Measurements from ENCODE around the gene MBTPS2.

The MBTPS2 gene

DNA sequence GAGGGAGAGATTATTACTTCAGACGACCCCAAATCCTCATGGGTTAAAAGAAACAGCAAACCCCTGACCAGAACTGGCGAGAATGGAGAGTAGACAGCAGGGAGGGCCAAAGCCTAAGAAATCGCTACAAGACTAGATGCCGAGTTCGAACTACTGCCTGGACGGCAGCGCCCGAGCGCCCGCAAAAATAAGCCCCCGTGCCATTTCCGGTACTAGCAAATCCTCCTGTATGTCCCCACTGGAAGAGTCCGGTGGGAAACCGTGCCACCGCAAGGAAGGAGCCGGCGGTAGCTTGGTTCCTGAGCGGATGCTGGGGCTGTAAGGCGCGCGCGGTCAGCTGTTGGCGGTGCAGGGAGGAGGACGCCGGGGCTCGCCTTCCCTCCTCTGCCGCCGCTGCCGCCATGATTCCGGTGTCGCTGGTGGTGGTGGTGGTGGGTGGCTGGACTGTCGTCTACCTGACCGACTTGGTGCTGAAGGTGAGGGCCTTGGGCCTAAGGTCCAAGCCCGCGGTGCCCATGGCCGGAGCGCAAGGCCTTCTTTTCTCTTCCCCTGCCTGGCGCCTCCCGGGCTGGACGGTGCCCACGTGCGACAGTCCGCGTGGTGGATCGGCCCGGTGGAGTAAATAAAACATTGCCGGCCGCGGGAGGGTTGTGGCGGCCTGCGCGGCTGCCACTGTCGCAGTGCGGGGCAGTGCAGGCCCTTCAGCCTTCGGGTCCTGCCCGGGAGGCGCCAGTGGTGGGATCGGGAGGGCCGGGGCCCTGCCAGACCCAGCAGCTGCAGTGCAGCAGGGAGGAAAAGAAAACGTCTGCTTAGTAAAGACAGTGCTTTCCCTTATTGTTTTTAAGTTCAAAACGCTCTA is at the start of gene MBTPS2 (continued):
- TF ChIP-seq ZSCAN23 (tag by site-specific recombination; IDR thresholded peaks at IDR 0.05) = no peak
- peak; percentile 71 for TF ChIP-seq KLF16 (tag by site-specific recombination; IDR thresholded peaks at IDR 0.05)
- TF ChIP-seq, protein P1, sequence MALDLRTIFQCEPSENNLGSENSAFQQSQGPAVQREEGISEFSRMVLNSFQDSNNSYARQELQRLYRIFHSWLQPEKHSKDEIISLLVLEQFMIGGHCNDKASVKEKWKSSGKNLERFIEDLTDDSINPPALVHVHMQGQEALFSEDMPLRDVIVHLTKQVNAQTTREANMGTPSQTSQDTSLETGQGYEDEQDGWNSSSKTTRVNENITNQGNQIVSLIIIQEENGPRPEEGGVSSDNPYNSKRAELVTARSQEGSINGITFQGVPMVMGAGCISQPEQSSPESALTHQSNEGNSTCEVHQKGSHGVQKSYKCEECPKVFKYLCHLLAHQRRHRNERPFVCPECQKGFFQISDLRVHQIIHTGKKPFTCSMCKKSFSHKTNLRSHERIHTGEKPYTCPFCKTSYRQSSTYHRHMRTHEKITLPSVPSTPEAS (tag by site-specific recombination; IDR thresholded peaks at IDR 0.05) = peak; percentile 62
- peak; percentile 45; the same call in 1 of the 2 replicates for TF ChIP-seq ZNF664 (tag by site-specific recombination; IDR thresholded peaks at IDR 0.05)
- peak; percentile 10; the same call in 1 of the 2 replicates for TF ChIP-seq ZNF366 (tag by site-specific recombination; conservative IDR thresholded peaks at IDR 0.05)
- peak; percentile 72; the same call in 1 of the 2 replicates for TF ChIP-seq ZNF610 (tag by site-specific recombination; IDR thresholded peaks at IDR 0.05; ENCODE audit: borderline replicate concordance)
- TF ChIP-seq, protein P2, sequence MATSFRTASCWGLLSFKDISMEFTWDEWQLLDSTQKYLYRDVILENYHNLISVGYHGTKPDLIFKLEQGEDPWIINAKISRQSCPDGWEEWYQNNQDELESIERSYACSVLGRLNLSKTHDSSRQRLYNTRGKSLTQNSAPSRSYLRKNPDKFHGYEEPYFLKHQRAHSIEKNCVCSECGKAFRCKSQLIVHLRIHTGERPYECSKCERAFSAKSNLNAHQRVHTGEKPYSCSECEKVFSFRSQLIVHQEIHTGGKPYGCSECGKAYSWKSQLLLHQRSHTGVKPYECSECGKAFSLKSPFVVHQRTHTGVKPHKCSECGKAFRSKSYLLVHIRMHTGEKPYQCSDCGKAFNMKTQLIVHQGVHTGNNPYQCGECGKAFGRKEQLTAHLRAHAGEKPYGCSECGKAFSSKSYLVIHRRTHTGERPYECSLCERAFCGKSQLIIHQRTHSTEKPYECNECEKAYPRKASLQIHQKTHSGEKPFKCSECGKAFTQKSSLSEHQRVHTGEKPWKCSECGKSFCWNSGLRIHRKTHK (tag by site-specific recombination; IDR thresholded peaks at IDR 0.05) = no peak
- TF ChIP-seq, protein P3, sequence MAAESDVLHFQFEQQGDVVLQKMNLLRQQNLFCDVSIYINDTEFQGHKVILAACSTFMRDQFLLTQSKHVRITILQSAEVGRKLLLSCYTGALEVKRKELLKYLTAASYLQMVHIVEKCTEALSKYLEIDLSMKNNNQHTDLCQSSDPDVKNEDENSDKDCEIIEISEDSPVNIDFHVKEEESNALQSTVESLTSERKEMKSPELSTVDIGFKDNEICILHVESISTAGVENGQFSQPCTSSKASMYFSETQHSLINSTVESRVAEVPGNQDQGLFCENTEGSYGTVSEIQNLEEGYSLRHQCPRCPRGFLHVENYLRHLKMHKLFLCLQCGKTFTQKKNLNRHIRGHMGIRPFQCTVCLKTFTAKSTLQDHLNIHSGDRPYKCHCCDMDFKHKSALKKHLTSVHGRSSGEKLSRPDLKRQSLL (tag by site-specific recombination; IDR thresholded peaks at IDR 0.05) = peak; percentile 44
- TF ChIP-seq ZNF501 (tag by site-specific recombination; IDR thresholded peaks at IDR 0.05) = peak; percentile 94
- TF ChIP-seq, protein P4, sequence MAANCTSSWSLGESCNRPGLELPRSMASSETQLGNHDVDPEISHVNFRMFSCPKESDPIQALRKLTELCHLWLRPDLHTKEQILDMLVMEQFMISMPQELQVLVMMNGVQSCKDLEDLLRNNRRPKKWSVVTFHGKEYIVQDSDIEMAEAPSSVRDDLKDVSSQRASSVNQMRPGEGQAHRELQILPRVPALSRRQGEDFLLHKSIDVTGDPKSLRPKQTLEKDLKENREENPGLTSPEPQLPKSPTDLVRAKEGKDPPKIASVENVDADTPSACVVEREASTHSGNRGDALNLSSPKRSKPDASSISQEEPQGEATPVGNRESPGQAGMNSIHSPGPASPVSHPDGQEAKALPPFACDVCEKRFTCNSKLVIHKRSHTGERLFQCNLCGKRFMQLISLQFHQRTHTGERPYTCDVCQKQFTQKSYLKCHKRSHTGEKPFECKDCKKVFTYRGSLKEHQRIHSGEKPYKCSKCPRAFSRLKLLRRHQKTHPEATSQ (tag by site-specific recombination; IDR thresholded peaks at IDR 0.05) = peak; percentile 90
- TF ChIP-seq, protein P5, sequence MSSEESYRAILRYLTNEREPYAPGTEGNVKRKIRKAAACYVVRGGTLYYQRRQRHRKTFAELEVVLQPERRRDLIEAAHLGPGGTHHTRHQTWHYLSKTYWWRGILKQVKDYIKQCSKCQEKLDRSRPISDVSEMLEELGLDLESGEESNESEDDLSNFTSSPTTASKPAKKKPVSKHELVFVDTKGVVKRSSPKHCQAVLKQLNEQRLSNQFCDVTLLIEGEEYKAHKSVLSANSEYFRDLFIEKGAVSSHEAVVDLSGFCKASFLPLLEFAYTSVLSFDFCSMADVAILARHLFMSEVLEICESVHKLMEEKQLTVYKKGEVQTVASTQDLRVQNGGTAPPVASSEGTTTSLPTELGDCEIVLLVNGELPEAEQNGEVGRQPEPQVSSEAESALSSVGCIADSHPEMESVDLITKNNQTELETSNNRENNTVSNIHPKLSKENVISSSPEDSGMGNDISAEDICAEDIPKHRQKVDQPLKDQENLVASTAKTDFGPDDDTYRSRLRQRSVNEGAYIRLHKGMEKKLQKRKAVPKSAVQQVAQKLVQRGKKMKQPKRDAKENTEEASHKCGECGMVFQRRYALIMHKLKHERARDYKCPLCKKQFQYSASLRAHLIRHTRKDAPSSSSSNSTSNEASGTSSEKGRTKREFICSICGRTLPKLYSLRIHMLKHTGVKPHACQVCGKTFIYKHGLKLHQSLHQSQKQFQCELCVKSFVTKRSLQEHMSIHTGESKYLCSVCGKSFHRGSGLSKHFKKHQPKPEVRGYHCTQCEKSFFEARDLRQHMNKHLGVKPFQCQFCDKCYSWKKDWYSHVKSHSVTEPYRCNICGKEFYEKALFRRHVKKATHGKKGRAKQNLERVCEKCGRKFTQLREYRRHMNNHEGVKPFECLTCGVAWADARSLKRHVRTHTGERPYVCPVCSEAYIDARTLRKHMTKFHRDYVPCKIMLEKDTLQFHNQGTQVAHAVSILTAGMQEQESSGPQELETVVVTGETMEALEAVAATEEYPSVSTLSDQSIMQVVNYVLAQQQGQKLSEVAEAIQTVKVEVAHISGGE (tag by site-specific recombination; conservative IDR thresholded peaks at IDR 0.05; ENCODE audit: low read depth) = peak; percentile 99
- TF ChIP-seq, protein P6, sequence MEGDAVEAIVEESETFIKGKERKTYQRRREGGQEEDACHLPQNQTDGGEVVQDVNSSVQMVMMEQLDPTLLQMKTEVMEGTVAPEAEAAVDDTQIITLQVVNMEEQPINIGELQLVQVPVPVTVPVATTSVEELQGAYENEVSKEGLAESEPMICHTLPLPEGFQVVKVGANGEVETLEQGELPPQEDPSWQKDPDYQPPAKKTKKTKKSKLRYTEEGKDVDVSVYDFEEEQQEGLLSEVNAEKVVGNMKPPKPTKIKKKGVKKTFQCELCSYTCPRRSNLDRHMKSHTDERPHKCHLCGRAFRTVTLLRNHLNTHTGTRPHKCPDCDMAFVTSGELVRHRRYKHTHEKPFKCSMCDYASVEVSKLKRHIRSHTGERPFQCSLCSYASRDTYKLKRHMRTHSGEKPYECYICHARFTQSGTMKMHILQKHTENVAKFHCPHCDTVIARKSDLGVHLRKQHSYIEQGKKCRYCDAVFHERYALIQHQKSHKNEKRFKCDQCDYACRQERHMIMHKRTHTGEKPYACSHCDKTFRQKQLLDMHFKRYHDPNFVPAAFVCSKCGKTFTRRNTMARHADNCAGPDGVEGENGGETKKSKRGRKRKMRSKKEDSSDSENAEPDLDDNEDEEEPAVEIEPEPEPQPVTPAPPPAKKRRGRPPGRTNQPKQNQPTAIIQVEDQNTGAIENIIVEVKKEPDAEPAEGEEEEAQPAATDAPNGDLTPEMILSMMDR (tag by site-specific recombination; IDR thresholded peaks at IDR 0.05) = peak; percentile 51; the same call in 1 of the 2 replicates
- TF ChIP-seq ZNF596 (tag by site-specific recombination; IDR thresholded peaks at IDR 0.05) = peak; percentile 19; the same call in 1 of the 2 replicates
- TF ChIP-seq OSR2 (tag by site-specific recombination; IDR thresholded peaks at IDR 0.05) = no peak; the same call in 1 of the 2 replicates
- TF ChIP-seq IKZF3 (tag by site-specific recombination; IDR thresholded peaks at IDR 0.05) = peak; percentile 86
- TF ChIP-seq ZNF843 (tag by site-specific recombination; IDR thresholded peaks at IDR 0.05) = peak; percentile 57; the same call in 1 of the 2 replicates
- TF ChIP-seq ZFP37 (tag by site-specific recombination; IDR thresholded peaks at IDR 0.05) = peak; percentile 97
- TF ChIP-seq ZNF324 (tag by site-specific recombination; IDR thresholded peaks at IDR 0.05) = peak; percentile 82; the same call in 1 of the 2 replicates
- TF ChIP-seq ZNF19 (tag by site-specific recombination; IDR thresholded peaks at IDR 0.05; ENCODE audit: low read depth) = no peak
- TF ChIP-seq GLIS2 (tag by site-specific recombination; IDR thresholded peaks at IDR 0.05) = peak; percentile 28; the same call in 1 of the 2 replicates
- TF ChIP-seq ZNF223 (tag by site-specific recombination; IDR thresholded peaks at IDR 0.05) = 0 out of 2 replicates have a peak, but pooled peaks have one; percentile 39
- TF ChIP-seq ZNF184 (tag by site-specific recombination; IDR thresholded peaks at IDR 0.05) = peak; percentile 68; the same call in 1 of the 2 replicates
- TF ChIP-seq ZNF561 (tag by site-specific recombination; IDR thresholded peaks at IDR 0.05; ENCODE audit: borderline replicate concordance) = 0 out of 2 replicates have a peak, but pooled peaks have one; percentile 38
- TF ChIP-seq ZFP69B (tag by site-specific recombination; IDR thresholded peaks at IDR 0.05) = peak; percentile 37; the same call in 1 of the 2 replicates
- peak; percentile 66 for TF ChIP-seq ZBTB21 (tag by site-specific recombination; IDR thresholded peaks at IDR 0.05)
- TF ChIP-seq, protein P7, sequence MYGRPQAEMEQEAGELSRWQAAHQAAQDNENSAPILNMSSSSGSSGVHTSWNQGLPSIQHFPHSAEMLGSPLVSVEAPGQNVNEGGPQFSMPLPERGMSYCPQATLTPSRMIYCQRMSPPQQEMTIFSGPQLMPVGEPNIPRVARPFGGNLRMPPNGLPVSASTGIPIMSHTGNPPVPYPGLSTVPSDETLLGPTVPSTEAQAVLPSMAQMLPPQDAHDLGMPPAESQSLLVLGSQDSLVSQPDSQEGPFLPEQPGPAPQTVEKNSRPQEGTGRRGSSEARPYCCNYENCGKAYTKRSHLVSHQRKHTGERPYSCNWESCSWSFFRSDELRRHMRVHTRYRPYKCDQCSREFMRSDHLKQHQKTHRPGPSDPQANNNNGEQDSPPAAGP (tag by site-specific recombination; IDR thresholded peaks at IDR 0.05) = peak; percentile 85; the same call in 1 of the 2 replicates
- TF ChIP-seq ZNF747 (tag by site-specific recombination; IDR thresholded peaks at IDR 0.05) = no peak
